ENCODE results near the gene HPS3.
A peak's percentile ranks its signal among the peaks of the same experiment; 100 is the strongest.
"Not testable (repeated sequence)": the region's sequence is repeated elsewhere in the genome, so short reads cannot be mapped to it uniquely, and the experiment has no call there.

HPS3 gene
- 14.3 to 92.2 (median 66.6) reads per million in 18 experiments for total RNA-seq

GRCh38 chr3:149129326-149130205 is at the start of gene HPS3:
Gene HPS3, plus strand, starts transcription at chr3:149129638. Its CDS starts 86 bp downstream, at chr3:149129724.
- DNase-seq, result peak; percentile 95 to 97

- no peak for DNase-seq
These were observed 49.3 kb upstream of the HPS3 start for GRCh38 chr3:149080011-149080698.

- peak; percentile 37 to 57 for DNase-seq
These were observed 48.7 kb upstream of the HPS3 start for GRCh38 chr3:149080699-149081091.

- DNase-seq, result no peak
These were observed 47.7 kb upstream of the HPS3 start for GRCh38 chr3:149081772-149082171.

GRCh38 chr3:149085828-149086231 is 43.6 kb upstream of the HPS3 start:
- DNase-seq, result peak in 1 of 2 donors; percentile 18

GRCh38 chr3:149086232-149086988 is 43.0 kb upstream of the HPS3 start, which contains the start of gene HLTF:
Gene HLTF, minus strand, starts transcription at chr3:149086533. Its CDS starts 197 bp downstream, at chr3:149086336.
- DNase-seq, result peak; percentile 97 to 98

- DNase-seq, result no peak
These were observed 42.2 kb upstream of the HPS3 start for GRCh38 chr3:149087208-149087607.

GRCh38 chr3:149089395-149089794 is 40.0 kb upstream of the HPS3 start:
- no peak for DNase-seq

GRCh38 chr3:149090461-149090860 is 39.0 kb upstream of the HPS3 start:
- DNase-seq, result no peak

- no peak for DNase-seq
These were observed 38.5 kb upstream of the HPS3 start for GRCh38 chr3:149090907-149091306.

- no peak for DNase-seq
These were observed 37.5 kb upstream of the HPS3 start for GRCh38 chr3:149091983-149092382.

- peak; percentile 29 to 85 for DNase-seq
These were observed 34.0 kb upstream of the HPS3 start for GRCh38 chr3:149095487-149095886.

GRCh38 chr3:149097987-149098386 is 31.5 kb upstream of the HPS3 start:
- not testable (repeated sequence) for DNase-seq

GRCh38 chr3:149101154-149101553 is 28.3 kb upstream of the HPS3 start:
- no peak for DNase-seq

- DNase-seq, result peak; percentile 53 to 63
These were observed 27.8 kb upstream of the HPS3 start for GRCh38 chr3:149101641-149102040.

GRCh38 chr3:149104484-149104883 is 25.0 kb upstream of the HPS3 start:
- no peak for DNase-seq

GRCh38 chr3:149114458-149114857 is 15.0 kb upstream of the HPS3 start:
- DNase-seq, result no peak

GRCh38 chr3:149115114-149115513 is 14.3 kb upstream of the HPS3 start:
- no peak for DNase-seq

GRCh38 chr3:149118724-149119123 is 10.7 kb upstream of the HPS3 start:
- DNase-seq, result no peak

- no peak for DNase-seq
These were observed 10.0 kb upstream of the HPS3 start for GRCh38 chr3:149119466-149119865.

GRCh38 chr3:149120051-149120972 is 9.1 kb upstream of the HPS3 start:
- DNase-seq, result peak; percentile 63 to 77
